Measurements from ENCODE around the gene BANF2. TPM values are rescaled to one million over a fixed set of nuclear protein-coding genes. Genes with fewer than 3 reads are reported as not detected.
A peak's percentile ranks its signal among the peaks of the same experiment; 100 is the strongest.

Gene BANF2
- total RNA-seq, 1 donor, result not detected

DNA sequence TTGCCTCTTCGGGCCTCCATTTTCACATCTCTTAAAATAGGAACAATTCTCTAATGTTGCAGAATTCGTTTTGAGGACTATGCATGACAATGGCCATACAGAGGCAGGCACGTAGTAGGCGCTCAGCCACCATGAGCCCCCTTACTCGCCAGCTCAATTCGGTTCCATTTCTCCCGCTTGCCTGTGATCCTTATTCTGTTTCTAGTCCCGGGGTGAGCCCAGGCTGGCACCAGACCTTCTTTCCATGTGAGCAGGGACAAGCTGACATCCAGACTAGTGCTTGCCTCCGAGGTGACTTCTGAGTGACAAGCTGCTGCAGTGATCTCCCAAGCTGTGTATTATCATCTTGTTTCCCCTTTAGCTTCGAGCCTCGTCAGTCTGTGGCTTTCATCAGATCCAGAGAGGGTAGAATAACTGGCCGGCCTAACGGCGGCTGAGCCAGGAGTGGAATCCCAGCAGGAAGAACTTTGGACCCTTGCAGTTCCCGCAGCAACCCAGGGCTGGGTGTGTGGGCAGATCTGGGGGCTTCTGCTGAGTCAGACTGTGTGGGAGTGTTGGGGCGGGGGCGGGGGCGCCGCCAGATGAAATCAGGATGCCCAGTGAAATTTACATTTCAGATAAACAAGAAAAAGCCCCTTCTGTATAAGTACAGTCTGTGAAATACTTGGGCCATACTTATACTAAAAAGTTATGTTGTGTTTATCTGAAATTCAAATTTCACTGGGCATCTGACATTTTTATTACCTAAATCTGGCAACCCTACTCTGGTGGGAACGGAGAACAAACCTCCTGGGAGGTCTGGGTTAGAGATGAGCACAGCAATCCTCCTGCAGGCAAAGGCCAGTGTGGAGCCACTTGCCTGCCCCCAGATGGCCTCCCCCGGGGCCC, 10.9 kb downstream of the BANF2 start:
- no peaks in the 10 kb centered on the region for H3K9me3 ChIP-seq (ENCODE audit: low read depth, low read length)
- no peak overlapping the region for H3K27ac ChIP-seq (ENCODE audit: low read depth, low read length)
- TF ChIP-seq, protein P1, sequence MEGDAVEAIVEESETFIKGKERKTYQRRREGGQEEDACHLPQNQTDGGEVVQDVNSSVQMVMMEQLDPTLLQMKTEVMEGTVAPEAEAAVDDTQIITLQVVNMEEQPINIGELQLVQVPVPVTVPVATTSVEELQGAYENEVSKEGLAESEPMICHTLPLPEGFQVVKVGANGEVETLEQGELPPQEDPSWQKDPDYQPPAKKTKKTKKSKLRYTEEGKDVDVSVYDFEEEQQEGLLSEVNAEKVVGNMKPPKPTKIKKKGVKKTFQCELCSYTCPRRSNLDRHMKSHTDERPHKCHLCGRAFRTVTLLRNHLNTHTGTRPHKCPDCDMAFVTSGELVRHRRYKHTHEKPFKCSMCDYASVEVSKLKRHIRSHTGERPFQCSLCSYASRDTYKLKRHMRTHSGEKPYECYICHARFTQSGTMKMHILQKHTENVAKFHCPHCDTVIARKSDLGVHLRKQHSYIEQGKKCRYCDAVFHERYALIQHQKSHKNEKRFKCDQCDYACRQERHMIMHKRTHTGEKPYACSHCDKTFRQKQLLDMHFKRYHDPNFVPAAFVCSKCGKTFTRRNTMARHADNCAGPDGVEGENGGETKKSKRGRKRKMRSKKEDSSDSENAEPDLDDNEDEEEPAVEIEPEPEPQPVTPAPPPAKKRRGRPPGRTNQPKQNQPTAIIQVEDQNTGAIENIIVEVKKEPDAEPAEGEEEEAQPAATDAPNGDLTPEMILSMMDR (IDR thresholded peaks at IDR 0.05; ENCODE audit: extremely low read depth, low read depth, low read length), result no peak

DNA sequence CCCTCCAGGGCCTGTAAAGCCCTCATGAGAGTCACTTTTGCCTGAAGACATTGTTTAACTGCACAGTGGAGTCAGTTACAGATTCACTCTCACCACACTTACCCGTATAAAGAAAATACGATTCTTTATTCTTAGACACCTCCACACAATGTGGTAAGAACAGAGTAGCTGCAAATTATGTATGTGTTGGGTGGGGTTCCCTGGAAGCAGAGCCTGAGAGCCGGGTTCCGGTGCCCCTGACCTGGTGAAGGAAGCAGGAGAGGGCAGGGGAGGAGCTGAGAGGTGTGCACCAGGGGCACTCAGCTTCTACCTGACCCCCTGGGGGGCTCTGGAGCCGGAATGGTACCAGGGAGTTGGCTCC, 11.5 kb downstream of the BANF2 start:
- Histone ChIP-seq H3K4me2 (ENCODE audit: insufficient read depth, low read length) (no peak overlapping the region), H3K36me3 (ENCODE audit: insufficient read depth, low read length) (no peaks in the 10 kb centered on the region), H3K9me3 (ENCODE audit: low read depth, low read length) (no peaks in the 10 kb centered on the region), H3K4me1 (ENCODE audit: insufficient read depth, low read length) (peaks cover 8% of the 10 kb centered on the region), H3K4me3 (ENCODE audit: insufficient read depth, low read length) (no peak overlapping the region), H3K27me3 (ENCODE audit: insufficient read depth, low read length) (no peaks in the 10 kb centered on the region), H2AFZ (ENCODE audit: low read length) (no peak overlapping the region), H3K27ac (ENCODE audit: low read depth, low read length) (no peak overlapping the region), H4K20me1 (ENCODE audit: insufficient read depth, low read length) (no peaks in the 10 kb centered on the region), H3K79me2 (ENCODE audit: insufficient read depth, low read length) (no peaks in the 10 kb centered on the region)
- no peak for DNase-seq (ENCODE audit: insufficient read length, low spot score, missing footprints)
- TF ChIP-seq, protein P1 (IDR thresholded peaks at IDR 0.05; ENCODE audit: extremely low read depth, low read depth, low read length), result no peak

More for the DNA sequence above, 10.9 kb downstream of the BANF2 start:
- H3K4me1 ChIP-seq (ENCODE audit: insufficient read depth, low read length), result peaks cover 8% of the 10 kb centered on the region
- no peaks in the 10 kb centered on the region for H4K20me1 ChIP-seq (ENCODE audit: insufficient read depth, low read length)
- DNase-seq (ENCODE audit: insufficient read length, low spot score, missing footprints), result no peak
- peak overlapping the region; percentile 86 for H2AFZ ChIP-seq (ENCODE audit: low read length)
- H3K4me3 ChIP-seq (ENCODE audit: insufficient read depth, low read length), result no peak overlapping the region
- H3K27me3 ChIP-seq (ENCODE audit: insufficient read depth, low read length), result no peaks in the 10 kb centered on the region
- no peaks in the 10 kb centered on the region for H3K79me2 ChIP-seq (ENCODE audit: insufficient read depth, low read length)
- no peaks in the 10 kb centered on the region for H3K36me3 ChIP-seq (ENCODE audit: insufficient read depth, low read length)
- H3K4me2 ChIP-seq (ENCODE audit: insufficient read depth, low read length), result peak overlapping the region; percentile 14

DNA sequence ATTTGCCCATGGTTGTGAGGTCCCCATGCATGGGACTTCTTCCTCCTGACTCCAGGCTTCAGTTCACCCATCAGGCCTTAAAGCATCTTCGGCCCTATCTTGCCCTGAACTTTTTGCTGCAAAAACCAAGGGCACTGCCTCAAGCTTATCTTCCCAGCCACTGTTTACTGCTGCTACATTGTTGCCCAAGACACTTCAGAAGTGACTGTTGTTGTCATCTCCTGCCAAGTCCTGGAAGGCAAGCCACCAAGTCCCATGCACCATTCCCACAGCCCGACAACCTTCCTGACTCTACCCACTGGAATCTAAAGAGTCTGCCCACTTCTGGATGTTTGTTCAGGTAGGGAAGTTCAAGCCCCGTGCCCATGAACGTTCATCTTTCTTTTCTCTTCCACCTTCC, 12.4 kb downstream of the BANF2 start:
- TF ChIP-seq, protein P1 (IDR thresholded peaks at IDR 0.05; ENCODE audit: extremely low read depth, low read depth, low read length), result no peak
- no peaks in the 10 kb centered on the region for H3K27me3 ChIP-seq (ENCODE audit: insufficient read depth, low read length)

GRCh38 chr20:17712708-17713107, 12.9 kb downstream of the BANF2 start:
- H3K4me2 ChIP-seq (ENCODE audit: insufficient read depth, low read length), result no peak overlapping the region
- no peaks in the 10 kb centered on the region for H3K27me3 ChIP-seq (ENCODE audit: insufficient read depth, low read length)
- no peak overlapping the region for H3K27ac ChIP-seq (ENCODE audit: low read depth, low read length)
- TF ChIP-seq, protein P1 (IDR thresholded peaks at IDR 0.05; ENCODE audit: extremely low read depth, low read depth, low read length), result no peak
- H3K9me3 ChIP-seq (ENCODE audit: low read depth, low read length), result no peaks in the 10 kb centered on the region
- H3K36me3 ChIP-seq (ENCODE audit: insufficient read depth, low read length), result no peaks in the 10 kb centered on the region
- no peak for DNase-seq (ENCODE audit: insufficient read length, low spot score, missing footprints)
- H3K79me2 ChIP-seq (ENCODE audit: insufficient read depth, low read length), result no peaks in the 10 kb centered on the region
- no peaks in the 10 kb centered on the region for H4K20me1 ChIP-seq (ENCODE audit: insufficient read depth, low read length)
- H3K4me3 ChIP-seq (ENCODE audit: insufficient read depth, low read length), result no peak overlapping the region
- peaks cover 8% of the 10 kb centered on the region for H3K4me1 ChIP-seq (ENCODE audit: insufficient read depth, low read length)
- H2AFZ ChIP-seq (ENCODE audit: low read length), result no peak overlapping the region

More for the DNA sequence above, 12.4 kb downstream of the BANF2 start:
- no peak overlapping the region for H3K4me3 ChIP-seq (ENCODE audit: insufficient read depth, low read length)
- no peak overlapping the region for H3K27ac ChIP-seq (ENCODE audit: low read depth, low read length)
- no peak for DNase-seq (ENCODE audit: insufficient read length, low spot score, missing footprints)
- H3K79me2 ChIP-seq (ENCODE audit: insufficient read depth, low read length), result no peaks in the 10 kb centered on the region
- H3K36me3 ChIP-seq (ENCODE audit: insufficient read depth, low read length), result no peaks in the 10 kb centered on the region
- H2AFZ ChIP-seq (ENCODE audit: low read length), result no peak overlapping the region
- H3K9me3 ChIP-seq (ENCODE audit: low read depth, low read length), result no peaks in the 10 kb centered on the region
- no peak overlapping the region for H3K4me2 ChIP-seq (ENCODE audit: insufficient read depth, low read length)
- H3K4me1 ChIP-seq (ENCODE audit: insufficient read depth, low read length), result peaks cover 8% of the 10 kb centered on the region
- H4K20me1 ChIP-seq (ENCODE audit: insufficient read depth, low read length), result no peaks in the 10 kb centered on the region

Data from osteoblast (primary cell).